ENCODE data around the gene ZFAND3.

The ZFAND3 gene

DNA sequence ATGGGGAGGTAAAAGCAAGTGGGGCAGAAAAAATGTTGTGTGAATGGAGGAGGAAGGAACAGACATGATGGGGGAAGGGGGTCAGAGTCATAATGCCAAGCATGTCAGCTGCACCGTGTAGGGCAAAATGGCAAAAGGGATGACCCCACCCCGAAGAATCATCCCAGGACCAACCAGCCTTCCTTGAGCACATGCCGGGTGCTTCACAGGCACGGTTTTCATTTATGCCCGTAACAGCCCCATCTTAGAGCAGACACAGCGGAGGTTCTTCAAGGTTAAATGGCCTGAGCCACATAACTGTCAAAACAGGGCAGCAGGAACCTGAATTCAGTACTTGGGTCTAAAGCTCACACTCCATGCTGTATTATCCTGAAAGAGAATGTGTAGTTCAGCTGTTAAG is 322.2 kb downstream of the ZFAND3 start:
- DNase-seq, result no peak

DNA sequence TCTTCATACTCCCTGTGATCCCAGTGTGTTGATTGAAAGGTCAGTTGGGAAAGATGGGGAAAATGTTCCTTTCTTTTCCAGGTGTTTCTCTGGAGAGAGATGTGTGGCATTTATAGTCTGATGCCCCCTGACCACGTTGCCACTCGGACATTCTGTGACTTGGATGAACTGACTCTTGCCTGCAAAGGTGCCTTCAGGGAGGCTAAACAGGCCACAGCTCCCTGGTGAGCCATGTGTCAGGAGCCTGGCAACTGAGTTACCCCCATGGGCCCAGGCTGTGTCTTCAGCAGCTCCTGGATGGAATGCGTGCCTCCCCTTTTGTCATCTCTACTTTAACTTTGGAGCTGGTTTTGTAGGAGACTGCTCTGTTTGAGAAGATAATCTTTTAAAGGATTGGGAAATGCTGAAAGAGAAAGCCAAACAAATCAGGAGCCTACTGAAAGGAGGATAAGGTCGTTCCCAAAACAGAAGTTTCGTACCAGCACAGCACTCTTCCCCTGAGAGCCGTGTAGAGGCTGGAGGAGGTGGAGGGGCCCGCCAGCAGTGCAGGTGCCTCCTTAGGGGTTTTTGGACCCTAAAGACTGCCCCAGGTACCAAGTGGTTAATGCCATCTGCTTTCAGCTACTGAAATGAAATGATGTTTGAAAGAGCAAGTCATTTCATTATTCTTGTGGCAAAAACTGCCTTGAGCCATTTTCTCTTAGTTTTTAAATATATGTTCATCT is 322.8 kb downstream of the ZFAND3 start:
- no peak for DNase-seq

- no peak for DNase-seq
Measured at GRCh38 chr6:38143191-38144150, 323.9 kb downstream of the ZFAND3 start.

DNA sequence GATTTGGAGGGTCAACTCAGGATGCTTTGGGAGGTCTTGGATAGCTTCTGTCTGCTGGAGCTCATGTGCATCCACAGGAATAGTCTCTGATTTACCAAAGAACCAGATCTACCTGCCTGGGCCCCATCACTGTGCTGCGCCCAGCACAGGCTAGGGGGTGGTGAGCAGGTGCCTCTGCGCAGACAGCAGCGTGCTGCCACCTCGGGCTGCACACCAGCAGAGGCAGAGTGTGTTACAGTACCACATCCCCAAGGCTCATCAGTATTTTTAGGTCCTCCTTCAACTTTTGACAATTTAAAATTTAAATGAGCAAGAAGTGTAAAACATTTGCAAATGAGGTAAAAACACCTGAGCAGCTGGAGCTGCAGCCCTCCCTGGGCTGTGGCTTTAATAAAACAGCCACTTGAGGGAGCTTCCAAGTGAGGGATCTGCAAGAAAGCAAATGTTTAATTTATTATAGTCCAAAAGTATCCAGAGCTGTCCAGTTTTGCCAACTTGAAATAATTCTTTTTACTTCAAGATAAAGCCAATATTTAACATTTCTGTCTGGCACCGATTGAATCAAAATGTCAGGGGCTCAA is 324.9 kb downstream of the ZFAND3 start:
- DNase-seq, result no peak

DNA sequence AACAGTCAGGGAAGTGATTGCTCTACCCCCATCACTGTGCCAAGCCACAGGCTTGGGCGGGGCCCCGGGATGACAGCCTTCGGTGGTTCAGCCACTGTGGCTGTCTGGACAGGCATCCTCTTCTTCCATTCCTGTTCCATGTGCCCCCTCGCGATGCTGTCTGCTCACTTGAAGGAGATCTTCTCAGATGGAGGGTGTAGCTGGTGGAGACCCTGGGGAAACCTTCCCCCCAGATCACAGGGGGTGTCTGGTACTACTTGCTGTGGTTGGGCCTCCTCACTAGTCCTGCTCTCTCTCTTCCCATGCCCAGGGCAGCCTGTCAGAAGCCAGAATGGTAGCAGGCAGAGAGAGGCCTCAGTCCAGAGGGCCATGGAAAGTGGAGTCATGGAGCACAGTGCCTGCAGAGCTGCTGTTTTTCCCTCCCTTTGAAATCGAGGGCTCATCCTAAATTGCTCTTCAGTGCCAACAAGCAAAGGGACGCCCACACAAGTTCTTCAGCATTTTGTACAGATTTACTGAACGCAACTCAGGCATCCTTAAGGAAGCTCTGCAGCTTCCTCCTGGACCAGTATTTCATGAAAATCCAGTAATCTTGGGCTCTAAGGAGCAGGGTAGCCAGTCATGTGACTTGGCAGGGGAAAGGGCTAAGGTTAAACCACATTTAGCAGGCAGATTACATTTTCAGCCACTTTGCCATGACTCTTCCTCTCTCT is 326.6 kb downstream of the ZFAND3 start:
- no peak for DNase-seq

- DNase-seq, result no peak
Measured at GRCh38 chr6:38146734-38147027, 327.2 kb downstream of the ZFAND3 start.

GRCh38 chr6:38148606-38149005 is 329.1 kb downstream of the ZFAND3 start:
- DNase-seq, result no peak

DNA sequence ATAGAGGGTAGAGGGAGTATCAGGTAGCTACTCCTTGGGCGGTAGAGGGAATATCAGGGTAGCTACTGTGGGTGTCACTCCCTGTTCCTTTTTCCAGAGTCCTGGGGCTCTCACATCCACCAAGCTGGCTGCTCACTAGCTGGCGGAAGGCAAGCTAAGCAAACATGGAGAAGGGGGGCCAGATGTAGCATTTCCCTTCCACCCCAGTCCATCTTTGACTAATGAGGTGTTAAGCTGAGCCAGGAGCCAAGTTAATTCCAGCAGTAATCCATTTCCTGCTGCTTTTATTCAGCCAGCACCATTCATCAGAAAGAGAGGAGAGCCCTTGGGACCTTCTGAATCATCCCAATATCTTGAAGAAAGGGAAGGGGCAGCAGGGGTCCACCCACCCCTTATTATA is 330.0 kb downstream of the ZFAND3 start:
- no peak for DNase-seq

GRCh38 chr6:38150021-38150420 is 330.5 kb downstream of the ZFAND3 start:
- no peak for DNase-seq

- no peak for DNase-seq
Measured at GRCh38 chr6:38150681-38151296, 331.3 kb downstream of the ZFAND3 start.

DNA sequence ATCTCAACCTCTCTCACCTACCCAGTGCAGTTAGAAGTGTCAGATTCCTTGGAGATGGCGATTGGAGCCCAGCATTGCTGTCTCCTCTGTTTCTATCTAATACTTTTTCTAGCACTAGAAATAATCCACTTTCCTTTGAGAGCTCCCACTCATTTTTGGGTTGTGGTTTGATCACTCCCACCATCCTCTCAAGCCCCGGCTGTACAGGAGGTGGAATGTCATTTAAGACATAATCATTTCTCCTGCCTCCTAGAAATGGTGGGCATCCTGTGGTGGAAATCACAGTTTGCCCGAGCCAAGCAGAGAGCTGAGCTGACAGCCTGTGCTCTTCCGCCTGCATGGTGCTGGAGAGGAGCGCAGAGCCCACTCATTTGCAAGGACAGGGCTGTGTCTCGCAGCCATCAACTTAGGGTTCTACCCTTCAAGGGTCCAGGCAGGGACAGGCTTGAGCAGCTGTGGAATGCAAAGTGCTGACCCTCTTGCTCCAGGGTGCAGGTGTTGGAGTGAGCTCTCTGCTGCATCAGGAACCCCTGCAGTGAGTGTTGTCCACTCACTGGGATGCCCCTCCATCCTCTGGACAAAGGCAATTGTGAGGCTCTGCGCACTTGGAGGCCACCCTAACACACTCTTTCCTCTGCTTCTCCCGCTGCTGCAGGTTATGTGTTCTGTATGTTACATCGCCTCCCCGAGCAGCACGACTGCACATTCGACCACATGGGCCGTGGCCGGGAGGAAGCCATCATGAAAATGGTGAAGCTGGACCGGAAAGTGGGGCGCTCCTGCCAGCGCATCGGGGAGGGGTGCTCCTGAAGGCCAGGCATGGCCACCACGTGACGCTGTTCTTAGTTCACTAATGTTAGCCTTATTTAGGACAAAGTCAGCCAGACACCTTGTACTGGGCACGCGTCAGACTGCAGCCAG is 332.3 kb downstream of the ZFAND3 start:
- DNase-seq, result no peak

DNA sequence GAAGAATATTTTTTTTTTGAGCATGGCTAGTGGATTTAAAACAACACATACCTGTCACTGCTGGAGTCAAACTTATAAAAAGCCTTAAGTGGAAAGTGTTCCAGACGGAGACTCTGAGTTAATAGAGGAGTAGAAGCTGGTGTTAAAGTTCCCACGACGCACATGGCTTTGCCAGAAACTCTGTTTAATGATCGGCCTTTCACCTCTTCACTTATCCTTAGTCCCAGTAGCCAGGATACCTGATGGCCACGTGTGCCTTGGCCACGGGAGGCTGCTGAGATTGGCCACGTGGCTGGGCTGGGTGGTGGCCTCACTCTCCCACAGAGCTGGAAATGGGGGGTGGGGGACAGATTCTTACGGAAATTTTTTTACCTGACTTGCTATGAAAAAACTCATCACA is 333.1 kb downstream of the ZFAND3 start:
- no peak for DNase-seq

- peak; percentile 54 for DNase-seq
Measured at GRCh38 chr6:38153076-38153797, 333.7 kb downstream of the ZFAND3 start.

- DNase-seq, result peak; percentile 38
Measured at GRCh38 chr6:38153798-38154345, 334.3 kb downstream of the ZFAND3 start.

GRCh38 chr6:38154731-38155130 is 335.2 kb downstream of the ZFAND3 start:
- DNase-seq, result peak; percentile 54

DNA sequence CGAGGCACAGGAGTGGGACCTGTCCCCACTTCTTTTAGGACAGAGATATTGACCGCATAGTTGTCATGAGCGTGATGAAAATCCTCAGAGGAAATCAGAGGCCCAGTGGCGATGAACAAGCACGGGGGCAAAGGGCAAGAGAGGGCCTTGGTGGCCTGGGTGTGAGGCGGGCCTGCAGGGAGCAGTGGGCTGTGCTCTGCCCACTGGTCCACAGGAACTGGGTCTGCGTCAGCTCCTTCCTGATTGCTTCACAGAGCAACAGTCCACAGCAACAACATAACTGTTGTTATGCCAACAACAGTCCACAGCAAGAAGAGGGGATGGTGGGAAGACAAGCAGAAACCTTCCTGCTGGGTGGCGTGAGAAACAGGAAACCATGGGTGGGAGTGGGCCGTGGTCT is 335.6 kb downstream of the ZFAND3 start:
- DNase-seq, result peak; percentile 45

GRCh38 chr6:38155621-38156204 is 336.2 kb downstream of the ZFAND3 start:
- DNase-seq, result no peak

DNA sequence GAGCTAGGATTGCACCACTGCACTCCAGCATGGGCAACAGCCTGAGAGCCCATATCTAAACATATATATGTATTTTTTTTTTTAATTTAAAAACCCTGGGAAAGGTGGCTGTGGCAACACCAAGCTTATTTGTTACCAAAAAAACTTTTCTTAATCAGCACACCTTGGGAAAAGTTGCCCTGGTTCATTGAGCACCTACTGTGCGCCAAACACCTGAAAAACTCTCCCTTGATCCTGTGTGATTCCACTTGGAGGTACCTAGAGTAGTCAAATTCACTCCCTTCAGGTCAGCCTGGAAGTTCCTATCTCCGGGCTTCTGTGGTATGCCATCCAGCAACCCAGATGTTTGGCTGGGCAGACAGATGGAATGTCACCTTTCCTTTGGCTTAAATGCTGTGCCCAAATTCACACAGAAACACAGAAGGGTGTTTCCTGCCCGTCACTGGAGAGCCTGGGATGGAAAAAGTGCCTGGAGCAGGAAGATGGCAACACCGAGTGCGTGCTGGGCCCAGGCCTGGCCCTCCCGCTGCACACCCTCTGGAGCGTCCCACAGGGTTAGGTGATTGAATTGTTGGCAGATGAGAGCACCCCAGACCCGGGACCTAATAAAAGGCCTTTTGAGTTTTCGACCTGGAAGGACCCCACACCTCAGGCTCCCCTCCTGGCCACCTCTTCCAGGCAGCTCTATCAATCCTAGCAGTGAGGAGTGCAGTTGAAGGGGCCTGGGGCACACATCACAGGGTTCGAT is 337.5 kb downstream of the ZFAND3 start:
- DNase-seq, result peak; percentile 38

DNA sequence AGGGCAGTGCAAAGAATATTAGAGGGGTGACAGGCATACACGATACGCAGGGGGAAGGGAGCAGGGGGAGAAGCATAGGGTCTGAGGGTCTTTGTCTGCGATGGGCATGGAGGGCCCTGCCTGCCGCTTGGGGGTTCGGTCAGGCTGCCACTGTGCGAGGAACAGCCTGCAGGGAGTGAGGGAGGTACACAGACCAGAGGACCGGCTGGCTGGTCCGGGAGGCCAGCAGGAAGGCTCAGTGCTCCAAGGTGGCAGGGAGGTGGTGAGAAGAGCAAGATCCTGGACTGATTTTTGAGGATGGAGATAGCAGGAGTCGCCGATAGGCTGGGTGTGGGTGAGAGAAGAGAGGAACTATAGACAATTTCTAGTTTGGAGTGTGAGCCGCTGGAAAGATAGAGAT is 338.4 kb downstream of the ZFAND3 start:
- peak; percentile 51 for DNase-seq

Measured in activated effector memory CD4-positive, alpha-beta T cell treated with anti-CD3 and anti-CD28 coated beads, Interleukin-2, amount 50 U/mL, for 16 hours (primary cell).